Subcutaneous adipose tissue (tissue), 4 donors: ENCODE results near the gene SLU7. TPM values are rescaled to one million over a fixed set of nuclear protein-coding genes. Genes with fewer than 3 reads are reported as not detected.

Source experiments
- CTCF ChIP-seq: fragments of 450-650 bp; IDR thresholded peaks from one replicate; pipeline ENCODE4 v1.5.1; 2016; ENCODE audit warnings: low read depth, mild to moderate bottlenecking, control low read depth, antibody characterized with exemption, moderate library complexity
- total RNA-seq, 4 donors: library from RNA; depleted of rRNA; stranded (reverse); fragments of >200 nt; gene quantifications; one replicate each; pipeline ENCODE4 v1.1.0, GENCODE V29; 2016

Gene SLU7
- total RNA-seq, 4 donors from 2014 or later: 42.8 to 98.0 (median 70.5) TPM

DNA sequence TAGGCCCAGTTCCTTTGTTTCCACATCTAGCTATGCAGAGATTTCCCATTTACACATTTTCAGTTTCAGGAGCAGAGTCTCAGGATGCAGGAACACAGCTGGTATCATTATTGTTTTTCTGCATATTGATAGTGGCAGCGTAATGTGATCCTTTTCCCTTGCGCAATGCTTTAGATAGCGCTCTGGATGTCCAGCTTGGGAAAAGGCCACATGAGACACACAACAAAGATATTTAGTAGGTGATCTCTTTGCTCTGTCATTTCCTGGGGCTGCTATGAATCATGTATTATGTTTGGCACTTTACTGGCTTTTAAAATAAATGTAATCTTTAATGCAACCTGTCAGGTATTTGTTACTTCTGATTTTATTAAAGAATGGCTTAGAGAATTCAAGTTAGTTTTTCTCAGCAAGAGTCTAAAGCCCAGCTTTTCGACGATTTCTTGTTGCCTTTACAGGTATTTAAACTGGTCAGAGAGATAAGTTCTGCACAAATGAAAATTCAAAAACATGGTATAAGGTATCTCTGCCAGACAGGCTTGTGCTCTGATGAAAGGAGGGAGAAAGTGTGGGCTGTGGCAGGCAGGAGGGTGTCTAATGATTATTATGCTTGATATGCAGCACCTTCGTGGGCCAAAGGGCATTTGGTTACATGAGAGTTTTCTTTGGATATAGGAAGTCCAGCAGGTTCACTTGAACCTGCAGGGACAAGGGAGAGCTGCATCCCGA lies 45.0 kb upstream of the SLU7 start:
- no peak for TF ChIP-seq CTCF

GRCh38 chr5:160463227-160463626 lies 44.3 kb upstream of the SLU7 start:
- no peak for TF ChIP-seq CTCF

- no peak for TF ChIP-seq CTCF
Measured at GRCh38 chr5:160462167-160462566, 43.3 kb upstream of the SLU7 start.

GRCh38 chr5:160461378-160461777 lies 42.5 kb upstream of the SLU7 start:
- TF ChIP-seq CTCF: no peak

- TF ChIP-seq CTCF: no peak
Measured at GRCh38 chr5:160460377-160461049, 41.6 kb upstream of the SLU7 start.

- no peak for TF ChIP-seq CTCF
Measured at GRCh38 chr5:160458806-160459800, 40.2 kb upstream of the SLU7 start.
